Sciatic nerve (tissue), 2 donors: ENCODE measurements around the gene SATB1. TPM values are rescaled to one million over a fixed set of nuclear protein-coding genes. Genes with fewer than 3 reads are reported as not detected.
"Not testable (repeated sequence)": the region's sequence is repeated elsewhere in the genome, so short reads cannot be mapped to it uniquely, and the experiment has no call there.

Experiments
- ATAC-seq: fragments of 200-7000 bp; cut with Tn5 transposase; one replicate; pipeline ENCODE4 v1.9.1; 2020; ENCODE audit warnings: mild to moderate bottlenecking, moderate library complexity
- DNase-seq: peaks from one replicate; pipeline ENCODE4 v3.0.0-alpha.2; 2020; ENCODE audit warnings: low spot score
- intact Hi-C: fragments of 100-400 bp; cut with DNase I; formaldehyde crosslinking; loops from one replicate; pipeline ENCODE4 v1.14.2; 2022
- total RNA-seq: library from RNA; stranded (reverse); fragmentation: NEBNext Ultra II Directional; extraction: Animal tissue kit (Norgen Biotek cat#: 25700); gene quantifications from one replicate; pipeline ENCODE4 v1.2.1, GENCODE V29; 2021
- donor health status: DM: no; HTN: no; CAD: no.
- donor health status: DM: no; HTN: no; CAD: no.

SATB1 gene
- total RNA-seq, 1 donor from 2014 or later, result 52.2 TPM

DNA sequence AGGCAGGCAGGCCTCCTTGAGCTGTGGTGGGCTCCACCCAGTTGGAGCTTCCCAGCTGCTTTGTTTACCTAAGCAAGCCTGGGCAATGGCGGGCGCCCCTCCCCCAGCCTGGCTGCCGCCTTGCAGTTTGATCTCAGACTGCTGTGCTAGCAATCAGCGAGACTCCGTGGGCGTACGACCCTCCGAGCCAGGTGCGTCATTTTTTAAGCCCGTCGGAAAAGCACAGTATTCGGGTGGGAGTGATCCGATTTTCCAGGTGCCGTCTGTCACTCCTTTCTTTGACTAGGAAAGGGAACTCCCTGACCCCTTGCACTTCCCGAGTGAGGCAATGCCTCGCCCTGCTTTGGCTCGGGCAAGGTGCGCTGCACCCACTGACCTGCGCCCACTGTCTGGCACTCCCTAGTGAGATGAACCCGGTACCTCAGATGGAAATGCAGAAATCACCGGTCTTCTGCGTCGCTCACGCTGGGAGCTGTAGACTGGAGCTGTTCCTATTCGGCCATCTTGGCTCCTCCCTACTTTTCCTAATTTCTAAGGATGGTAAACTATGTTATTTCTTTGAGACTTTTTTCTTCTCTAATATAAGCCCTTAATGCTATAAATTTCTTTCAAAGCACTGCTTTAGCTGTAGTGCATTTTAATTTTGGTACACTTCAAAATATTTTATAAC is 94.2 kb downstream of the SATB1 start:
- DNase-seq, ATAC-seq, intact Hi-C loops: not testable (repeated sequence)

DNA sequence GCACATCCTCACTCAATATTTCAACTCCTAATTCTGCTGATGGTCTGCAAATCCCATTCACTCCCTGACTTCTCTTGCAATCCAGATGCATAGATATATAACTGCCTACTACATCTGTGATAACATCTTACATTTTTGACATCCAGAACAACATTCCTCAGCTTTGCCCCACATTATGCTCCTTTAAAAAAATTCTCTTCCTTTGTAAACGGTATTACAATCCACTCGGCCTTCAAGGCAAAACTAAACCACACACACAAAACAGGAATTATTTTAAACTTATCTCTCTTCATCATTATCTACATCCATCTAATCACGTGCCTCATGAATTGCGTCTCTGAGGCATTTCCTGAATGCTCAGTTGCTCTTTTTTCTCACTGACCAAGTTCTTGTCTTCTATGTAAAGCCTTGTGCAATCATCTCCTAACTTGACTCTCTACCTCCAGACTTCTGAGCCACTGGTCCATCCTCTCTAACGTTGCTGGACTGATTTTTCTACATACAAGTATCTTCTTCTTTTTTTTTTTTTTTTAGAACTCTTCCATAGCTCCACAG is 117.0 kb downstream of the SATB1 start:
- ATAC-seq (no peak), DNase-seq (no peak)
- intact Hi-C loops, result no loop called here

- no peak for ATAC-seq
- intact Hi-C loops, result no loop called here
- DNase-seq, result no peak
These were observed 117.6 kb downstream of the SATB1 start for GRCh38 chr3:18307529-18307928.

DNA sequence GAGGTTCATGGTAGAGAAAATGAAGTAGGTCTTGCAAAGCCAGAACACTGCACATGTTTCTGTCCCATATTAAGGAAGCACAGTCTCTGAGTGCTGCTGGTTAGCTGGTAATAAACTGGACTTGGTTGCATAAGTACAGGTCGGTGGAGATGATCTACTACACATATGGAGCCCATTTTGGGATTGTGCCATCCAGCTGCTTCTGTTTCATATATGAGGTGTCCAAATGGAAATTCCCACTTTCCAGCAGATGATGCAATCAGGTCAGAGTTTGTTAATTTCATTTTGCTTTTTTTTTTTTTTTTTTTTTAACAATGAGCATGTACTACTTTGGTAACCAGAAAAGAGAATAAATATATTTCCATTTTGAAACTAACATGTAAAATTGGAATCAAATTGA is 122.6 kb downstream of the SATB1 start:
- intact Hi-C loops, result no loop called here
- no peak for ATAC-seq
- no peak for DNase-seq

DNA sequence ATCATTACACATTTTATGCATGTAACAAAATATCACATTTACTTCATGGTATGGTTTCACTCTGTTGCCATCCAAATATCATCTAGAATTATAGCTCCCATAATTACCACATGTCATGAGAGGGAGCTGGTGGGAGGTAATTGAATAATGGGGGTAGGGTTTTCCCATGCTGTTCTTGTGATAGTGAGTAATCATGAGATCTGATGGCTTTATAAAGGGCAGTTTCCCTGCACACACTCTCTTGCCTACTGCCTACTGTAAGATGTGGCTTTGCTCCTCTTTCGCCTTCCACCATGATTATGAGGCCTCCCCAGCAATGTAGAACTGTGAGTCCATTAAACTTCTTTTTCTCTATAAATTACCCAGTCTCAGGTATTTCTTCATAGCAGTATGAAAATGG is 123.4 kb downstream of the SATB1 start:
- intact Hi-C loops, result no loop called here
- DNase-seq (no peak), ATAC-seq (no peak)

DNA sequence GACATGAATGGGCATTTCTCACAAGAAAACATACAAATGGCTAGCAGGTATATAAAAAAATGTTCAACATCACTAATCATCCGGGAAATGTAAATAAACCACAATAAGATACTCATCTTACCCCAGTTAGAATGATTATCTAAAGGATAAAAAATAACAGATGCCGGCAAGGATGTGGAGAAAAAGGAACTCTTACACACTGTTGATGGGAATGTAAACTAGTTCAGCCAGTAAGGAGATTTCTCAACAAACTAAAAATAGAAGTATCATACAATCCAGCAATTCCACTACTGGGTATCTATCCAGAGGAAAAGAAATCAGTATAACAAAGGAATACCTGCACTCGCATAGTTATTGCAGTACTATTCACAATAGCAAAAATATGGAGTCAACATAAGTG is 124.2 kb downstream of the SATB1 start:
- intact Hi-C loops, result no loop called here
- no peak for ATAC-seq

GRCh38 chr3:18297126-18297525 is 128.0 kb downstream of the SATB1 start:
- no peak for ATAC-seq
- intact Hi-C loops, result no loop called here
- no peak for DNase-seq

More for the DNA sequence above, 124.2 kb downstream of the SATB1 start:
- no peak for DNase-seq
